ENCODE results near the gene RUNX2. TPM values are rescaled to one million over a fixed set of nuclear protein-coding genes. Genes with fewer than 3 reads are reported as not detected.
A peak's percentile ranks its signal among the peaks of the same experiment; 100 is the strongest.

The RUNX2 gene
- polyA plus RNA-seq, 1 of the 3 experiments (the other 2 are of a cell fraction): 4.4 TPM

DNA sequence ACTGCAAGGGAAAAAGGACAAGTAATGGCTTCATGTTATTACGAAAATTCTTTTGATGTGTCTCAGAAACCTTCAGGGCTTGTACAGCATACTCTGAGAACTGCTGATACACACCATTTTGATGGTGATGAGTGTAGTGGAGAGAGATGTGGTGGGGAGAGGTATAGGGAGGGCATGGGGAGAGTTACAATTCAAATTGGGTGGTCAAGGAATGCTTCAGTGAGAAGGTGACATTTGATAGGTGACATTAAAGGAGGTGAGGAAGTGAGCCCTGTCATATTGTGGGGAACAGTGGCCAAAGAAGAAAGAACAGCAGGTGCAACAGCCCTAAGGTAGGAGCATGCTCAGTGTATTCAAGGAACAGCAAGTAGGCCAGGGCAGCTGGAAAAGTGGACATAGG lies 368.6 kb downstream of the RUNX2 start:
- Histone ChIP-seq H3K27me3 (ENCODE audit: insufficient read depth) (no peaks in the 10 kb centered on the region), H3K27ac (ENCODE audit: low read depth in 2 of 2, low read length in 1 of 2) (no peak overlapping the region; a peak in 1 of 4 replicates), H3K4me2 (no peak overlapping the region), H3F3A (replicated peaks; ENCODE audit: insufficient read depth) (peaks cover 3% of the 10 kb centered on the region), H3K4me1 (ENCODE audit: control insufficient read depth in 1 of 2, insufficient read depth in 2 of 2, low read depth in 1 of 2, low read length in 1 of 2) (no peaks in the 10 kb centered on the region), H3K9me3 (no peaks in the 10 kb centered on the region), H3K4me3 (ENCODE audit: low read depth in 2 of 2, low read length in 1 of 2) (no peak overlapping the region), H3K9ac (no peak overlapping the region), H2AFZ (ENCODE audit: low read depth) (no peak overlapping the region), H3K79me2 (ENCODE audit: insufficient read depth) (no peaks in the 10 kb centered on the region), H4K20me1 (ENCODE audit: insufficient read depth) (no peaks in the 10 kb centered on the region), H3K36me3 (replicated peaks in 1 of 2; ENCODE audit: control insufficient read depth in 1 of 2, insufficient read depth in 2 of 2, low read length in 1 of 2) (no peaks in the 10 kb centered on the region), H3K9me2 (no peaks in the 10 kb centered on the region)
- WGBS (ENCODE audit: low lambda C conversion rate): 61% methylated on average over 1 of the region's 1 CpG
- no peak for DNase-seq
- ChIA-PET POLR2A (no interaction called here), CTCF (interaction anchor here (1.2 kb wide), 1 partner anchor 17 kb away, joined by 3 read pairs; no protein-coding TSS in a partner anchor)
- no peak for TF ChIP-seq FOXM1 (IDR thresholded peaks at IDR 0.05; ENCODE audit: low read depth)
- TF ChIP-seq NFIC (IDR thresholded peaks at IDR 0.05; ENCODE audit: borderline replicate concordance): no peak

GRCh38 chr6:45697605-45698004 lies 369.5 kb downstream of the RUNX2 start:
- Histone ChIP-seq H3K9ac (no peak overlapping the region), H3K27me3 (ENCODE audit: insufficient read depth) (no peaks in the 10 kb centered on the region), H3K36me3 (replicated peaks in 1 of 2; ENCODE audit: control insufficient read depth in 1 of 2, insufficient read depth in 2 of 2, low read length in 1 of 2) (no peaks in the 10 kb centered on the region), H3K4me3 (ENCODE audit: low read depth in 2 of 2, low read length in 1 of 2) (no peak overlapping the region), H3K27ac (ENCODE audit: low read depth in 2 of 2, low read length in 1 of 2) (peak overlapping the region in 1 of 2 experiments; percentile 52; a peak in 2 of 4 replicates), H4K20me1 (ENCODE audit: insufficient read depth) (no peaks in the 10 kb centered on the region), H3K79me2 (ENCODE audit: insufficient read depth) (no peaks in the 10 kb centered on the region), H3K9me3 (no peaks in the 10 kb centered on the region), H3K4me1 (ENCODE audit: control insufficient read depth in 1 of 2, insufficient read depth in 2 of 2, low read depth in 1 of 2, low read length in 1 of 2) (no peaks in the 10 kb centered on the region), H3K4me2 (0 out of 2 replicates have a peak overlapping the region, but pooled peaks have one; percentile 5), H3F3A (replicated peaks; ENCODE audit: insufficient read depth) (peaks cover 3% of the 10 kb centered on the region), H2AFZ (ENCODE audit: low read depth) (no peak overlapping the region), H3K9me2 (no peaks in the 10 kb centered on the region)
- WGBS (ENCODE audit: low lambda C conversion rate): 22% methylated on average over 6 of the region's 6 CpGs
- ChIA-PET CTCF (interaction anchor here (1.2 to 1.7 kb wide), 2 partner anchors 17 to 1041 kb away, joined by 3 to 6 read pairs; no protein-coding TSS in a partner anchor), POLR2A (no interaction called here)
- DNase-seq: no peak
- peak; percentile 18; the same call in 1 of the 2 replicates for TF ChIP-seq SIN3A (IDR thresholded peaks at IDR 0.05; ENCODE audit: borderline replicate concordance, low read depth, low read length)
- TF ChIP-seq FOSL2 (IDR thresholded peaks at IDR 0.05; ENCODE audit: borderline replicate concordance, low read depth): peak; percentile 75
- TF ChIP-seq GATA2 (CRISPR knock-in tag; IDR thresholded peaks at IDR 0.05): no peak
- TF ChIP-seq NRF1 (IDR thresholded peaks at IDR 0.05; ENCODE audit: low read depth, low read length): no peak
- peak in 1 of 2 experiments; percentile 43; a peak in 1 of 4 replicates for TF ChIP-seq EP300 (IDR thresholded peaks at IDR 0.05; ENCODE audit: borderline replicate concordance in 1 of 2, low read depth in 1 of 2, low read length in 1 of 2)
- peak; percentile 57; the same call in 1 of the 2 replicates for TF ChIP-seq JUND (IDR thresholded peaks at IDR 0.05)
- peak; percentile 61 for TF ChIP-seq TCF12 (IDR thresholded peaks at IDR 0.05)
- TF ChIP-seq RXRA (IDR thresholded peaks at IDR 0.05; ENCODE audit: borderline replicate concordance, low read depth): peak; percentile 40; the same call in 1 of the 2 replicates
- peak; percentile 12; the same call in 1 of the 2 replicates for TF ChIP-seq NFIC (IDR thresholded peaks at IDR 0.05; ENCODE audit: borderline replicate concordance)

- POLR2A ChIA-PET: no interaction called here
- Histone ChIP-seq H3K4me3 (ENCODE audit: low read depth in 2 of 2, low read length in 1 of 2) (no peak overlapping the region), H3K27me3 (ENCODE audit: insufficient read depth) (no peaks in the 10 kb centered on the region), H3K9me3 (no peaks in the 10 kb centered on the region), H3K27ac (ENCODE audit: low read depth in 2 of 2, low read length in 1 of 2) (peak overlapping the region in 1 of 2 experiments; percentile 52; a peak in 2 of 4 replicates), H3F3A (replicated peaks; ENCODE audit: insufficient read depth) (peaks cover 6% of the 10 kb centered on the region), H3K4me1 (ENCODE audit: control insufficient read depth in 1 of 2, insufficient read depth in 2 of 2, low read depth in 1 of 2, low read length in 1 of 2) (no peaks in the 10 kb centered on the region), H4K20me1 (ENCODE audit: insufficient read depth) (no peaks in the 10 kb centered on the region), H2AFZ (ENCODE audit: low read depth) (no peak overlapping the region), H3K9me2 (no peaks in the 10 kb centered on the region), H3K79me2 (ENCODE audit: insufficient read depth) (no peaks in the 10 kb centered on the region), H3K9ac (no peak overlapping the region), H3K36me3 (replicated peaks in 1 of 2; ENCODE audit: control insufficient read depth in 1 of 2, insufficient read depth in 2 of 2, low read length in 1 of 2) (no peaks in the 10 kb centered on the region), H3K4me2 (0 out of 2 replicates have a peak overlapping the region, but pooled peaks have one; percentile 5)
- 10% methylated on average over 2 of the region's 2 CpGs for WGBS (ENCODE audit: low lambda C conversion rate)
- DNase-seq: no peak
- CTCF ChIA-PET: interaction anchor here (1.3 to 1.7 kb wide), 2 partner anchors 17 to 1042 kb away, joined by 6 read pairs; no protein-coding TSS in a partner anchor
- TF ChIP-seq EP300 (IDR thresholded peaks at IDR 0.05; ENCODE audit: borderline replicate concordance in 1 of 2, low read depth in 1 of 2, low read length in 1 of 2) (no peak), NRF1 (IDR thresholded peaks at IDR 0.05; ENCODE audit: low read depth, low read length) (no peak), SIN3A (IDR thresholded peaks at IDR 0.05; ENCODE audit: borderline replicate concordance, low read depth, low read length) (no peak), NFIC (IDR thresholded peaks at IDR 0.05; ENCODE audit: borderline replicate concordance) (no peak), CTCF (IDR thresholded peaks at IDR 0.05) (no peak), ZBTB33 (IDR thresholded peaks at IDR 0.05; ENCODE audit: borderline replicate concordance, low read depth) (no peak)
- TF ChIP-seq, protein P1, sequence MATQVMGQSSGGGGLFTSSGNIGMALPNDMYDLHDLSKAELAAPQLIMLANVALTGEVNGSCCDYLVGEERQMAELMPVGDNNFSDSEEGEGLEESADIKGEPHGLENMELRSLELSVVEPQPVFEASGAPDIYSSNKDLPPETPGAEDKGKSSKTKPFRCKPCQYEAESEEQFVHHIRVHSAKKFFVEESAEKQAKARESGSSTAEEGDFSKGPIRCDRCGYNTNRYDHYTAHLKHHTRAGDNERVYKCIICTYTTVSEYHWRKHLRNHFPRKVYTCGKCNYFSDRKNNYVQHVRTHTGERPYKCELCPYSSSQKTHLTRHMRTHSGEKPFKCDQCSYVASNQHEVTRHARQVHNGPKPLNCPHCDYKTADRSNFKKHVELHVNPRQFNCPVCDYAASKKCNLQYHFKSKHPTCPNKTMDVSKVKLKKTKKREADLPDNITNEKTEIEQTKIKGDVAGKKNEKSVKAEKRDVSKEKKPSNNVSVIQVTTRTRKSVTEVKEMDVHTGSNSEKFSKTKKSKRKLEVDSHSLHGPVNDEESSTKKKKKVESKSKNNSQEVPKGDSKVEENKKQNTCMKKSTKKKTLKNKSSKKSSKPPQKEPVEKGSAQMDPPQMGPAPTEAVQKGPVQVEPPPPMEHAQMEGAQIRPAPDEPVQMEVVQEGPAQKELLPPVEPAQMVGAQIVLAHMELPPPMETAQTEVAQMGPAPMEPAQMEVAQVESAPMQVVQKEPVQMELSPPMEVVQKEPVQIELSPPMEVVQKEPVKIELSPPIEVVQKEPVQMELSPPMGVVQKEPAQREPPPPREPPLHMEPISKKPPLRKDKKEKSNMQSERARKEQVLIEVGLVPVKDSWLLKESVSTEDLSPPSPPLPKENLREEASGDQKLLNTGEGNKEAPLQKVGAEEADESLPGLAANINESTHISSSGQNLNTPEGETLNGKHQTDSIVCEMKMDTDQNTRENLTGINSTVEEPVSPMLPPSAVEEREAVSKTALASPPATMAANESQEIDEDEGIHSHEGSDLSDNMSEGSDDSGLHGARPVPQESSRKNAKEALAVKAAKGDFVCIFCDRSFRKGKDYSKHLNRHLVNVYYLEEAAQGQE (IDR thresholded peaks at IDR 0.05; ENCODE audit: low read depth, low read length): no peak
Observed at GRCh38 chr6:45698046-45698445, 369.9 kb downstream of the RUNX2 start.
